NCI-H345 treated with DMSO at 0.1 percent for 48 hours (cell line): Measurements from ENCODE around the gene SLC7A5.
"Not testable (repeated sequence)": the region's sequence is repeated elsewhere in the genome, so short reads cannot be mapped to it uniquely, and the experiment has no call there.

Experiments used
- DNase-seq: peaks from one replicate; lab custom pipeline; 2025; ENCODE audit not compliant: unreplicated experiment; lab: John Stamatoyannopoulos, UW

SLC7A5 gene

DNA sequence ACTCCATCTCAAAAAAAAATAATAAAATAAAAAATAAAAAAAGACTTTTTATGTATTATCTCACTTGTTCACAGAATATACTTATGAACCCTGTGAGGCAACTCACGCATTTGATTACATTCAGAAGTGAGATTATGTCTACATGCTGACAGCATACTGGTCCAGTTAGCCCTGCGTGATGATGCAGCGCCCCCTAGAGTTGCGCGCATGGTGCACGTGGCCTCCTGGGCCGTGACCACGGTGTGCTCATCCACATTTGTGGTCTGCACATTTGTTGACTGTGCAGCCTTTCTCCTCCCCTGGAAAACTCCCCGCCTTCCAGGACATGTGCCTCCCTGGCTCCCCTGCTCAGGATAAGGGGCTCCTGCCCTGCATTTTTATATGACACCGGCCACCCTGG, 20.5 kb upstream of the SLC7A5 start:
- DNase-seq, result not testable (repeated sequence)

DNA sequence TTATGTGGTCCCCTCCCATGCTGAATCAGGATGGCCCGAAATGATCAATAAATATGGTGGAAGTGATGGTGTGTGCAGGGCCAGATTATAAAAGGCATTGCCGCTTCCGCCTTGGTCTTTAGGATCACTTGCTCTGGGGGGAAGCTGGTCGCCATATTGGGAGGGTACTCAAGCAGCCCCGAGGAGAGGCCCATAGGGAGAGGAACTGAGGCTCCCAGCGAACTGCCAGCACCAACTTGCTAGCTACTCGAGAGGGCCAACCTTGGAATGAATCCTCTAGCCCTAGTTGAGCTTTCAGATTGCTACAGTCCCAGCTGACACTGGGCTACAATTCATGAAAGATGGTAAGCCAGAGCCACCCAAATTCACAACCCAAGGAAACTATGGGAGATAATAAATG, 19.0 kb upstream of the SLC7A5 start:
- not testable (repeated sequence) for DNase-seq

DNA sequence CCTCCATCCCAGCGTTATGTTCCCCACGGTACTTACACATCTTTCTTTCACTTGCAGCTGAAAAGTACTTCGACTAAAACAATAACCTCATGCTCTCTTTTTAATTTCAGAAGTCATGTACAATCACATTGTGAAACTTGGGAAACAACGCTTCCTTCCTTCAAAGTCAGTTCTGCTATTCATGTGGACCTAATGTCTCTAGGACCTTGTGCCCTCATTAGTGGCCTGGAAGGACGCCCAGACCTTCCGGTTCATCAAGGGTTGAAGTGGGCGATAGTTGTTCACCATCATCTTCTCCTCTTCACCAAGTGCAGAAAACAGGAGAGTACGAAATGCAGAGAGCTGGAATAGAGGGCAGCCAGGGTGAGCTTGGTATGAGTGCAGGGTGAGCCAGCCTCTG, 18.6 kb upstream of the SLC7A5 start:
- DNase-seq, result not testable (repeated sequence)

DNA sequence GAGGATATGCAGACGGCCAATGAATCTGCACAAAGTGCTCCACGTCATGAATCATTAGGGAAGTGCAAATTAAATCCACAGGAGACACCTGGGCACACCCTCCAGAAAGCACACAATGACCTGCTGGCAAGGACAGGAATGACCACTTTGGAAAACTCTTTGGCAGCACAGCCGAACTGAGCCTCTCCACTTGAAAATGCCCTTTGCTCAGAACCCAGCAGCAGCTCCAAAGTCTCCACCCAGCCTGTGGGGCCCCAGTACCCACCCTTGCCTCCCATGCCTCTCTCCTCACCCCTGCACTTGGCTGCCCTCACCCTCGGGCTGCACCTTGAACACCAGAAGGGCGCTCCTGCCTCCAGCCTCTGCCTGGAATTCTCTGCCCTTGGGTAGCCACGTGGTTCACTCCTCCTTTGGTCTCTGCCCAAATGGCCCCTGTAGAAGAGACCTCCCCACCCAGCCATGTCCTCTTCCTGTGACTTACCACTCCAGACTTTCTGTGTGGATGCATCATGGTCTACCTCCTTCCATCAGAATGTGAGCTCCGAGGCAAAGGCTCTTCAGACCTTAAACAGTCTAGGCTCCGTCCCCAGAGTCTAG, 16.2 kb upstream of the SLC7A5 start:
- not testable (repeated sequence) for DNase-seq

DNA sequence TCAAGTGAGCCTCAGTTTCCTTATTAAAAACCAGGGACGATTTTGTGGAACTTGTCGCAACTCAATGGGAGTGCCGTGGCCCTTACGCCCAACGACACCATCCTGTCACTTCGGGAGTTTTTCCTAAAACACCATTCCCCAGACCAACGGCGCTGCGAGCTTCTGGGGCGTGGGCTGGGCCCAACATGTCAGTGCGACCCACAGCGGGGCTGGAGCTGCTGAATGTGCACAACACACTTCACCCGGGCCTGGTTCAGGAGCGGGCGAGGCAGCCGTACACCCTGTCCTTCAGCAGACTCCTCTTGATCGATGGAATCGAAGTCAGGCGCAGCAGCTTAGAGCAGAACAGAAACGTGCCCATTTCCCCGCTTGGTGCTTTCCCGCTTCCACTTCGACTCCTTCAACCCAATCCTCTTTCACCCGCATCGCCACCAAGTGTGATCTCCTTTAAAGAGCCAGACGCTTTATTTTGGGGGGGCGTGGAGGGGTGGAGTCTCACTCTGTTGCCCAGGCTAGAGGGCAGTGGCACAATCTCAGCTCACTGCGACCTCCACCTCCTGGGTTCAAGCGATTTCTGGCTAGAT, 13.2 kb upstream of the SLC7A5 start:
- no peak for DNase-seq

DNA sequence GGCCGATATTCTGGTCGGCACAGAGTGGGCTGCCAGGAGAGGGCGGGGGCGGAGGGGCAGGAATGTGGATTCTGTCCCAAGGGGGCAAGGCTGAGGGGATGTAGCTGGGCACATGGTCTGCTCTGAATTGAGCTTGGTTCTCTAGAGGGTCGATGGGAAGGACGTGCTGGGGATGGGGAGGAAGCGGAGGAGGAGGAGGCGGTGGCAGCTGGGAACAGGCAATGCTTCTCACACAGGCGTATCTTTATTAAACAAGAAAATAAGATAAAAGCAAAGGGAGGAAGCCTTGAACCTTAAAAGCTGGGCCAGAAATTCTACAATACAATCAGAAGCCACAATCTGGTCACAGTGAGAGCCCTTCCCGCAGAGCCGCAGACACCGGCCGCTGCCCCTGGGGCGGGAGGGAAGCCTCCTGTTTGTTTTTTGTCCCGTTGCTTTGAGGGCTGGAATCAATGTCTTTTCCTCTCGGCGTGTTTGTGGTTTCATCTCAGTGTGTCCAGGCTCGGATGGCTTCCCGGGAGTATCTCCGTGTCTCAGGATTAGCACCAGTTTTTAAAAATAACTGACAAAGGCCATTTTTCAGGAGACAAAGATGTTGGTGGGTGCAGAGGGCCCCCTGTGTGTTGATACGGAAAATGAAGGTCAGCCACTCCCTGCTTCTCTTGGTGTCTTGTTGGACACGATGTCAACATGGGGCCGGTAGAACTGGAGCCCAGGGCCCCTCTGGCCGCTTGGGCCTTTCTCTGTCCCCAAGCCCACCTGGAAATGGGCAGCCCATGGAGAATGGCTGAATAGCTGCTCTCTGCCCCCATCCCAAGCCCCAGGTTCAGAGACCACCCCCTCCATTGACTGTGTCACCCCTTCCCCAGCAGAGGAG, 12.3 kb upstream of the SLC7A5 start:
- no peak for DNase-seq

DNA sequence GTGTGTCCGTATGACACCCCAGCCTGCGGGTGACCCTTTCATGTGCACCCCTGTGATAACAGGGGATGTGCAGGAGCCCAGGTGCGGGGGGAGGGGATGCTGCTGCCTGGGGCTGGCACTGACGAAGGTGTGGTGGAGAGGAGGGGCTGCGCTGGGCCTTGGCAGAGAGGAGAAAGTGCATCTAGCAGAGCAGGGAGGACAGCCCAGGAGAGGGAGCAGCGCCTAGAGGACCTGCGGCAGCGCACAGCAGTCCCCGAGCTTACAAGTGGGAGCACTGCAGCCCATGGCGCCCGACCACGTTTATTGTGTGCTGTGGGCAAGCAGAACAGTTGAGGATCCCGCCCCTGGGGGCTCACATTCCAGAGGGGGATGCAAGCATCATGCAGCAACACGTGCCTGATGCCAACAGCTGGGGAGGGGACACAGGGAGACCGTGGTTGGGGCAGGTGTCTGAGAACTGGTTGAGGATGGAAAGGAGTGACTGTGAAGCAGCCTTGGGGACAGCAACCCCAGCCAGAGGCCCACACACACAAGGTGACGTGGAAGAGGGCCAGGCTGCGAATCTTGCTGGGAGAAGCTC, 10.9 kb upstream of the SLC7A5 start:
- no peak for DNase-seq

DNA sequence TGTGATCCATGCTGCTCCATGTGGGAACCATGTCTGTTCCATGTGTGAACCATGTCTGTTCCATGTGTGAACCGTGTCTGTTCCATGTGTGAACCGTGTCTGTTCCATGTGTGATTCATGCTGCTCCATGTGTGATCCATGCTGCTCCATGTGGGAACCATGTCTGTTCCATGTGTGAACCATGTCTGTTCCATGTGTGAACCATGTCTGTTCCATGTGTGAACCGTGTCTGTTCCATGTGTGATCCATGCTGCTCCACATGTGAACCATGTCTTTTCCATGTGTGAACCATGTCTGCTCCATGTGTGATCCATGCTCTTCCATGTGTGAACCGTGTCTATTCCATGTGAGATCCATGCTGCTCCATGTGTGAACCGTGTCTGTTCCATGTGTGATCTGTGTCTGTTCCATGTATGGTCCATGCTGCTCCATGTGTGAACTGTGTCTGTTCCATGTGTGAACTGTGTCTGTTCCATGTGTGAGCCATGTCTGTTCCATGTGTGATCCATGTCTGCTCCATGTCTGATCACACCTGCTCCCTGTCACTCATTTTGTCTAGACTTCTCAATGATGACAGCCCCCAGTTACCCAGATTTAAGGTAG, 10.2 kb upstream of the SLC7A5 start:
- DNase-seq, result not testable (repeated sequence)

DNA sequence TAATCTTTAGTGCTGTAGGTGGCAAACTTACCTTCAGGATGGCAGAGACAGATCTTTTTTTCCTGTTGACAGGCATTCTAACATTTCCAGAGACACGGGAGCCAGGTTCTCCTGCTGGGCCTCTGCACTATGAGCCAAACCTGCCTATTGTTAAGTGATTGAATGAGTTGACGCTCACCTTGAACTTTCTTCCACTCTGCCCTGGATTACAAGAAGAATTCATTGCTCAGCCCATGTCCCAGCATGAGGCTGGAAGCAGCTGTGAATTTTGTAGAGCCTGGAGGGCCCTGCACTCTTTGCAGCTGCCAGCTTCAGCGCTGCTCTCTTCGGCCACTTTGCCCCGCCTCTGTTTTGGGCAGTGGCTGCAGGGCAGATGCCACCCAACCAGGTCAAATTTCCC, 9.4 kb upstream of the SLC7A5 start:
- no peak for DNase-seq

DNA sequence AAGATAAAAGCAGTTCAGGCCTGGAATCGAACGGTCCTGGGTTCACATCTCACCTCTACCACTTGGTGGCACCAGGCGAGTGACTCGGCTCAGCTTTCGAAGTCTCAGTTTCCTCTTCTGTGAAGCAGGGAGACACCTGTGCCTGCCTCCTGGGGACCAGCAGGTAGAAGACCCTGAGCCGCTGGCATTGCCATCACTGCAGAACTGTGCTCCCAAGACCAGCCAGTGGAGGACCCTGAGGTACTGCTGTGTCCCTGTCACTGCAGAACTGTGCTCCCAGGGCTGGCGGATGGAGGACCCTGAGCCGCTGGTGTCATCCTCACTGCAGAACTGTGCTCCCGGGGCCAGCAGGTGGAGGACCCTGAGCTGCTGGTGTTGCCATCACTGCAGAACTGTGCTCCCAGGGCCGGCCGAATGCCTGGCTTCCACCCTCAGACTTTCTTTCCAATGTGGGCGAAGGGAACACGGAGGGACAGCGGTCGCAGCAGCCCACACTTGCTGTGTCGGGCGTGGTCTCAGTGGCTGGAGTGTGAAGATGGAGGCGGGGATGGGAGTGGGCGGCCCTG, 8.7 kb upstream of the SLC7A5 start:
- no peak for DNase-seq

DNA sequence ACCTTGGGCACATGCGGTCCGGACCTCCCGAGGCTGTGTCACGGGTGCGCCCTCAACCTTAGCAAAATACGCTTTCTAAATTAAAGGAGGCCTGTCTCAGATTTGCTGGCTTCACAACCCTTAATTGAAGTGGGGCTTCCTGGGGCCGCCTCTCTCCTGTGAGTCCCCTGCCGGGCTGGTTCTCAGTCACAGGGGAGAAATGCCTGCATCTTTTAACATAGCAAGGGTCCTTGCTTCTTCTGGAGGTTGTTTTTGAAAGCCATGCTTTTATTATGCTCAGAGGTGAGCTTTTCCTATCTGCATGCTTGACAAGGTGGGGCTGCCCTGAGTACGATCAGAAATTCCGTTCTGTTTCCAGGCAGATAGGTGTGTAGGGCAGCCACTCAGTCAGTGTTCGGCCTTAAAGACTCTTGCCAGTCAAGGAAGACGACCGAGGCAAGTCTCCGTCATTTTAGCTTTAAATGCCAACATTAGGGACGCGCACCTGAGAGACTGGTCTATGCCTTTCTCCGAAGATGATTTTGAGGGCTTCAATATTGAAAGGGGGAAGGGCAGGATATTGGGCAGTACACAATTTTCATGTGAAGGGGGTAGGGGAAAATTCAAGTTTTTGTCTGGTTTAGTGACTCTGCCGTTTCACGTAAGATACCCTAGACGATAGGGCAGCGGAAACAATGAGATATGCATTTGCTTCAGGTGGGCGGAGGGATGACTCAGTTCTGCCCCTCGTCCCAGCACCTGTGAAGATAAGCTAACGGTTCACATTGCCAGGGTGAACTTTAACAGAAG, 5.5 kb upstream of the SLC7A5 start:
- DNase-seq, result no peak

DNA sequence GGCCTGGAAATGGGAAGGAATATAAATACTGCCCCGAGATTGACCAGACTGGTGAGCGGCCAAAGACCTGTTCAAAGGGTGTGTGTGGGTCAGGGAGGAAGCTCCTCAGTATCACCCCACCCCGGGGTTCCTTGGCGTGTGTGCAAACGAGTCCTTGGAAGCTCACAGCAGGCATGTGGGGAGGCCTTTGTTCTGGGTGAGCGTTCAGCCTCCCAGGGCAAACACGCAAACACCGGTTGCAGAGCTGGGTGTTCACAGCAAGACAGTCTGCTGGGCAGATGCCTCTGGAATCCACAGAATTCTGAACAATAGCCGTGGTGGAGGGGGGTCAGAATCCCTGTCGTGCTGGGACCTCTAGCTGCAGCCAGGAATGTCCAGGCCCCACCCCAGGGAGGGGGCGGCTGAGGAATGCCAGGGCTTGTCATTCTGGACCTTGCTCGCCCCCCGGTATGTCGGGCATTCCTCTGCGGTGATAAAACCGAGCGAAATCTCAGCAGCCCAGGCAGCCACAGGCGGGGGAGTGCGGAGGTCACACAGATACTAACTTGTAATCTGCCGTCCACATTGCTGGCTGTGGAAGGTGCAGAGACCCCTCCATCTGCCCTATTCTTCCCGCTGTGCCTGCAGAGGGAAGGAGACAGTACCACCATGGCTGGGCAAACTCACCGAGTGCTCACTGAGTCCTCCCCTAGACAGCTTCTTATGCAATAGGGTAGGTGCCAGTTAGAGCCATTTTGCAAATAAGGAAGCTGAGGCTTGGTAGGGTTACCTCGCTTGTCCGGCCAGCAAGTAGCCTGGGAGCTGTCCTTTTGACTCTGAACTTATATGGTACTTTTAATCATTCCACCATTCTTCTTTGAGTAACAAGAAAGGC, 1.3 kb upstream of the SLC7A5 start:
- DNase-seq, result not testable (repeated sequence)

DNA sequence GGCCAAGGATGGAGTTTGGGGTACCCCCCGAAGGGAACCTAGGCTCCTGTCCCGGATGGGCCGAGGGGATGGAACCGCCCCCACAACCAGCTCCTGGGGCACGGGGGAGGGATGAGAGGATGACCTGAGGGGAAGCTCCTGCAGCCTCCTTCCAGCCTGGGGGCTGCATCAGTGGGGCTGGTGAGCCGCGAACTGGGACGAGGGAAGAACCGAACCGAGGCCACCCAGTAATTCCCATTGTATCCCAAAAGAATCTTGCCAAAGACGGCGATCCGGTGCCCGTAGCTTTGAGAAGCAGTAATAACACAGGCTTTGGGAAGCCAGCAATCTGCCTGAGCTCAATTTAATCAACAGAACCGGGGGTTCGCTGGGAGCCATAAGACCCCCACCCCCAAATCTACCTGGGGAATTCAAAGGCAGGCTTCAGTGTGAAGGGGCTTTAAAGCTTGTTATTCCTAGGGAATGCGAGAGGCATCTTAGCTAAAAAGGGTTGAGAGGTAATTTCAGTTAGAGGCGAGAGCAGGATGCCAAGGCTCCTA, 641 bp upstream of the SLC7A5 start:
- not testable (repeated sequence) for DNase-seq

DNA sequence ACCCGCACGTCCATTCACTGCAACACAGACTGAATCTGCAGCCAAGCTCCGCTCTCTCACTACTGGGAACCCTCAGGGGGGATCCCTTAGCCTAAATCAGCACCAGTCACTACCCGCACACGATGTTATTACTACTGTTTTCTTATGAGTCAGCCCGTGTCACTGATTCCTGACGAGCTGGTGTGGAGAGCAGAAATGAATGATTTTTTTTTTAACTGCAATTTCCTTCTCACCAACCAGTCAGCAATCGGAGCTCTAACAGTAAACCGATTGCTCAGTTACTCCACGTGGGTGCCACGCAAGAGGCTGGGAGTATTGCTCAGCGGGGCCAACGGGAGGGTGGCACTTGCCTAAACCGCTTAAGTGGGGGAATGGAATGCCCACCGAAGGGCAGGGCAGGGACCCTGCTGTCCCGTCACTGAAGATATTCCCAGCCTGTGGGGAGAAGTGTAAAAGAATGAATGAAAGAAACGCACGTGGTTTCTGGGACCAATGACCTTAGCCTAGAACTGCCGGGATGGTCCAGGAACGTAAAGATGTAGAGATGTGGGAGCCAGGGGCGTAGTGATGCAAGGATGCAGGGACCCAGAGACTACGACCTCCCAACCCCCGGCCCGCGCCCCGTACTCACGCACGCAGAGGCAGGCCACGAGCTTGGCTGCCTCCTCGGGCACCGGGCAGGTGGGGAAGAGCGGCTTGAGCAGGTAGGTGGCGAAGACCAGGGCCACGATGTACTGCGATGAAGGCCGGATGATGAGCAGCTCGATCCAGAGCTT, 865 bp downstream of the SLC7A5 start:
- not testable (repeated sequence) for DNase-seq

DNA sequence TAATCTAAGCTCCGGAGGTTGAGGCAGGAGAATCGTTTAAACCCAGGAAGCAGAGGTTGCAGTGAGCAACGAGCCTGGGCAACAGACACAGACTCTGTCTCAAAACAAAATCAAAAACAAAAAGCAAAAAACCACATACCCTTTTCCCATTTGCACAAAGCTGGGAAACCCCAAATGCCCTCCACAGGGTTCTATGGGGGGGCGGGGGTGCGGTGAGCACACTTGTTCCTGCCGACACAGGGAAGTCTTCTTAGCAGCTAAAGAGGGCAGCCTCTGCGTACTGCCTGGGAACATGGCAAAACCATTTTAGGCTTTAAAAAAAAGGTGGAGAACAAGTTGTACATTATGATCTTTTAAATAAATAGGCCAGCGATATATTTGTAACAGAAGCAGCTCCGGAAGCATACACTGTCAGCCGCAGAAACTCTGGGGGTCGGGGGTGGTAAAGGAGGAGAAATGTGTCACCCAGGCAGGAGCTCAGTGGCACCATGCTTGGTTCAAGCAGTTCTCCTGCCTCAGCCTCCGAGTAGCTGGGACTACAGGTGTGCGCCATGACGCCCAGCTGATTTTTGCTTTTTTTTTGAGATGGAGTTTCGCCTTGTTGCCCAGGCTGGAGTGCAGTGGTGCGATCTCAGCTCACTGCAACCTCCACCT, 3.3 kb downstream of the SLC7A5 start:
- DNase-seq, result not testable (repeated sequence)

DNA sequence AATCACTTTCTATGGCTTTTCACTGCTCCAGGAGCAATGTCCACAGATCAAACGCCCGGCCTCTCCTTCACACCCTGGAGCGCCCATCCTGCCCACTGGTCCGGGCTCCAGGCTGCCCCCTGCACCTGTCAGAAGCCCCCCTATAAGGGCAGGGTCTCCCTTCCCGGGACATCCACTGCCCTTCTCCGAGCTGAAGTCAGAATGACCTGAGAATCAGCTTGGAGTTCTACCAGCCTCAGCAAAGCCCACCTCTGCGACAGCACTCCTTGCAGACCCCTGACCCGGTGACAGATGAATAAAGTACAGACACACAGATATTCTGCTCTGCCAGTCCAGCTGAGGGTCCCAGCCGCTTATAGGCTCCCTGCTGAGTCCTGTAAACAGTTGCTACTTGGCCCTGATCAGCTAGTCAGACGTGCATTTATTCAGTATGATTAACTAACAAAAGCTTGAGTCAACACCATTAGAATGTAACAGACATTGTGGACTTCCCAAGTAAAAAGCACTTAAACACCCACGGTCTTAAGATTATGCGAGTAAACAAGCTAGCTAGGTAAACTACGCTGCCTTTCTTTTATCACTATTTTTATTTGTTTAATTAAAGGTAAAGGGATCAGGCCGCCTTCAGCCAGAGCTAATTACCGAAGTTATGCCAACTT, 4.8 kb downstream of the SLC7A5 start:
- DNase-seq, result no peak

DNA sequence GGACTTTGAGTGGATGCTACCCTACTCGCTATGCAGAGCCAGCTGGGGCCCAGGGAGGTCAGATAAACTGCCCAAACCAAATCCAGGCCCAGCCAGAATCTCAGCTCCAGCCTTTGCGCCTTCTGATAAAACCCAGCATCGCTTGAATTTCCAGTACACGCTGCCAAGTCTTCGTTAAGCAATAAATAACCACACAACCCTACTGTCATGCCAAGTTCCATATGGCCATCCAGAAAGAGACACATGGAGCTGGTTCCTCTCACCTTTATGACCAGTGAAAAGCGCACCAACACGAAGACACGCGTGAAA, 6.0 kb downstream of the SLC7A5 start:
- not testable (repeated sequence) for DNase-seq
